NCI-H1105 (cell line): ENCODE measurements around the gene TUB.

Source experiments
- DNase-seq: peaks from one replicate; lab custom pipeline; 2025; lab: John Stamatoyannopoulos, UW

Gene TUB

DNA sequence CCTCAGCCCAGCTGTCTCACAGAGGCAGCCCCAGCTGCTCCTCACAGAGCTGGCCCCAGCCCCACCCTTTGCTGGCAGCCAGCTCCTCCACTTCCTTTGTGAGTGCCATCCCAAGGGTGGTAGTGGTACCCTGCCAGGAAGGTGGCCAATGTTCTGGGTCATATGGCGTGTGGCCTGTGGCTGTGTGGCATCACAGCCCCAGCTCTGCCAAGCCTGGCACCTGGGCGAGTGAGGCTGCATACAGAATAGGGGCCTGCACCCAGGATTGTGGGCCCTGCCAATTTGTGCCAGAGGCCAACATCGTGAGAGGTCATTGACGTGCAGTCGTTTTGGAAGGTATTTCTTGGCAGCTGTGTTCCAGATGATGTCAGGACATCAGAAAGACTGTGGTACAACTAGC lies 10.7 kb downstream of the TUB start:
- no peak for DNase-seq

- DNase-seq, result peak; percentile 37
These were observed 11.8 kb downstream of the TUB start for GRCh38 chr11:8092587-8093424.

DNA sequence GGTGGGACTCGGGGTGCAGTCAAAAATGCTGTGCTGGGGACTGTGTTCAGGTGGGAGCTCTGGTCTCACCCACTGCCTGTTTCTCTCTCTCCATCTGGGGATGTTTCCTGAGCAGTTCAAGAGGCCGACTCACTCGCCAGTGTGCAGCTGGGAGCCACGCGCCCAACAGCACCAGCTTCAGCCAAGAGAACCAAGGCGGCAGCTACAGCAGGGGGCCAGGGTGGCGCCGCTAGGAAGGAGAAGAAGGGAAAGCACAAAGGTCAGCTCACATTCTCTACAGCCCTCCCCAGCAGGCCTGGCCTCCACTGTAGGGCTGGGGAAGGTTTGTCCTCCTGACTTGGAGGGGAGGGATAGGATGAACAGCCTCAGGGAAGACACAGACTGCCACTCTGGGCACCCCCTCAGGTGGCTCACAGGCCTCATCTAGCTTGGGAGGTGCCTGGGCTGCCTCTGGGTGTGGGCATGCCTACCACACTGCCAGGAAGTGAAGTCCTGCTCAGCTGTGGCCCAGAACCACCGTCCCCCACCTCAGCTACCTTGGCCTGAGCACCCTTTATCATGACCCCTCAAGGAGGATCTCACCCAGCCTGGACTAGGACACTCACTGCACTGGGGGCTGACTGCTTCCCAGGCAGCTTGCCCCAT lies 13.0 kb downstream of the TUB start:
- no peak for DNase-seq

DNA sequence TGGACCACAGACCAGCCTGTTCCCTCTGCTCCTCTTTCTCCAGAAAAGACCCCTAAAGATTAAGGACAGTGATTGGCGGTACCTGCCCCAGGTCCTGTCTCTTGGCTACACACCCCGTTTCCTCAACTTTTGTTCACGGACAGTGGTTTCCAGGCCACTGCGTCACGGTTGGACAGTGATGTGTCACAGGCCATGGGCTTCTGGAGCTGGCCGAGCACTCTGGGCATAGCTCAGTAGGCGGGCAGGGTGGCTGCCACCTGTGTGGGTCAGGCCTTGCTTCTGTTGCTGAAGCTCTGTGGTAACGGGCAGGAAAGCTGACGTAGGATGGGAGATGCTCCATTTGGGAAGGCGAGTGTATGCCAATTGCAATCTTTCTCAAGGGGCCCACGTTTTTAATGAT lies 13.6 kb downstream of the TUB start:
- no peak for DNase-seq

- DNase-seq, result no peak
These were observed 14.4 kb downstream of the TUB start for GRCh38 chr11:8095371-8095770.

DNA sequence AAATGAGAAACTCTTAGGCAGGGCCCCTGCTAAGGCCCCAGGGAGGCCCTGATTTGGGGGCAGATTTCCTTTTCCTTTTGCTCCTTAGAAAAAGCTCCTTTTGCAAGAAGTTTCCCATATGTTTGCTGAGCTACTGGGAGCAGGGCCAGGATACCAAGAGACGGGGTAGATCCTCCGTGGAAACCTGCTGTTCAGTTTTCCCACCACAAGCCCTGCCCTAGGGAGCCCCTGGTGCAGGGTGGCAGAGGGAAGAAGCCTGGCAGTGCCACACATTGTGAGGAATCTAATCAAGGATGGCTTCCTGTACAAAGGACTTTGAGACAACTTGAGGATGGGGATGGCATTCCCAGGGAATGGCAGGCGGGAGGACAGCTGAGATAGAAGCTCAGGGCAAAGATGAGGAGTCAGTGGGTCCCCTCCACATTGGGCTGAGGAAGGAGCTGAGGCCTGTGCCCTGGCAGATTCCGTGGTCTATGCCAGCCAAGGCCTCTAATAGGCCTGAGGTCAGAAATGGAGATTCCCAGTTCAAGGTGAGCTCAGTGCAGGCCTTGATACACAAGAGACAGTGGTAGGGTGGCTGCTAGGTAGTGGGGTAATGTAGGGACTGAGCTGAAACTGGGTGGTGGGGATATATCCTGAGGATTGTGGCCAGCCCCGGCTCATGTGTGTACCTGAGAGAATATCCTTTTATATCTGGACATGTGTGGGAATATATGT lies 15.0 kb downstream of the TUB start:
- no peak for DNase-seq

DNA sequence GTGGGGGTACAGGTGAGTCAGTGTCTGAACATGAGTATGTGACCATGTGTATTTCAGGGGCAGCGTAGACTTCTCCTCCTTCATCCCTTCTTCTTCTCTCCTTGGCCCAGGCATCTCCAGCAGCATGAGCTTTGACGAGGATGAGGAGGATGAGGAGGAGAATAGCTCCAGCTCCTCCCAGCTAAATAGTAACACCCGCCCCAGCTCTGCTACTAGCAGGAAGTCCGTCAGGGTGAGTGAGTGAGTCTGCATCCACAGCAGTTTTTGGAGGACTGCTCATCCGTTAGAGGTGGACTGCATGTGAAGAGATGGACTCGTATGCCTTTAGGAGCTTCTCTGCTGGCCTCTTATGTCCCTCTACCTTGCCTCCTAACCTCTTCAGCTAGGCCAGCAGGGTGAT lies 15.6 kb downstream of the TUB start:
- DNase-seq, result no peak

DNA sequence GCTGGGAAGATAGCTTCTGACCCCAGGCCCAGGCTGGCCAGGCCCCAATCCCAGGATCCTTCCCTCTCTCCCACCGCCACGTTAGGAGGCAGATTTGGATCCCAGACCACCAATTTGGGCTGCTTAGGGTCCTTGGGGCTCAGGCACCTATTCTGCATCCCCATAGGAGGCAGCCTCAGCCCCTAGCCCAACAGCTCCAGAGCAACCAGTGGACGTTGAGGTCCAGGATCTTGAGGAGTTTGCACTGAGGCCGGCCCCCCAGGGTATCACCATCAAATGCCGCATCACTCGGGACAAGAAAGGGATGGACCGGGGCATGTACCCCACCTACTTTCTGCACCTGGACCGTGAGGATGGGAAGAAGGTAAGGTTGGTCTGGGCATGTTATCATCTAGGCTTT lies 16.1 kb downstream of the TUB start:
- no peak for DNase-seq

GRCh38 chr11:8097468-8097867 lies 16.5 kb downstream of the TUB start:
- no peak for DNase-seq

- no peak for DNase-seq
These were observed 16.9 kb downstream of the TUB start for GRCh38 chr11:8097926-8098325.

- no peak for DNase-seq
These were observed 17.4 kb downstream of the TUB start for GRCh38 chr11:8098361-8098760.

- DNase-seq, result no peak
These were observed 17.9 kb downstream of the TUB start for GRCh38 chr11:8098879-8099278.

GRCh38 chr11:8099291-8099899 lies 18.4 kb downstream of the TUB start:
- DNase-seq, result peak; percentile 54

DNA sequence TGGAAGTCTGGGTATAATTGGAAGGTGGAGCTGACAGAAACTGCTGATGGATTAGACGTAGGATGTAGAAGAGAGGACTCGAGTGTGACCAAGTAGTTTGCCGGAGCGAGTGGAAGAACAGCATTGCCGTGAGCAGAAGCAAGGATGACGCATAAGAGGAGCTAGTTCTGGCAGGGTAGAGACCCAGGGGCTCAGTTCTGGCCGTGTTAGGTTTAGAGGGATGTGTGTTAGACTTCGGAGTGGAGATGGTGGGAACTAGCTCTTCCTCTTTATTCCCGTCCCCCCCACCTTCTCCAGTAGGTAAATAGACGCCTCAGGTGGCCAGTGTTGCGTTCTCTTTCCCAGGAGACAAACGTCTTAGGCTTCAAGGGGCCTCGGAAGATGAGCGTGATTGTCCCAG lies 19.1 kb downstream of the TUB start:
- no peak for DNase-seq

- no peak for DNase-seq
These were observed 19.6 kb downstream of the TUB start for GRCh38 chr11:8100605-8101004.

DNA sequence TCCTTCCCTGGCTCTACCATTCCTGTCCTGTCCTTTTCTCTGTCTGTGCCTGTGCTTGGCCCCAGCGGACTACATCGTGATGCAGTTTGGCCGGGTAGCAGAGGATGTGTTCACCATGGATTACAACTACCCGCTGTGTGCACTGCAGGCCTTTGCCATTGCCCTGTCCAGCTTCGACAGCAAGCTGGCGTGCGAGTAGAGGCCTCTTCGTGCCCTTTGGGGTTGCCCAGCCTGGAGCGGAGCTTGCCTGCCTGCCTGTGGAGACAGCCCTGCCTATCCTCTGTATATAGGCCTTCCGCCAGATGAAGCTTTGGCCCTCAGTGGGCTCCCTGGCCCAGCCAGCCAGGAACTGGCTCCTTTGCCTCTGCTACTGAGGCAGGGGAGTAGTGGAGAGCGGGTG lies 20.4 kb downstream of the TUB start:
- no peak for DNase-seq

DNA sequence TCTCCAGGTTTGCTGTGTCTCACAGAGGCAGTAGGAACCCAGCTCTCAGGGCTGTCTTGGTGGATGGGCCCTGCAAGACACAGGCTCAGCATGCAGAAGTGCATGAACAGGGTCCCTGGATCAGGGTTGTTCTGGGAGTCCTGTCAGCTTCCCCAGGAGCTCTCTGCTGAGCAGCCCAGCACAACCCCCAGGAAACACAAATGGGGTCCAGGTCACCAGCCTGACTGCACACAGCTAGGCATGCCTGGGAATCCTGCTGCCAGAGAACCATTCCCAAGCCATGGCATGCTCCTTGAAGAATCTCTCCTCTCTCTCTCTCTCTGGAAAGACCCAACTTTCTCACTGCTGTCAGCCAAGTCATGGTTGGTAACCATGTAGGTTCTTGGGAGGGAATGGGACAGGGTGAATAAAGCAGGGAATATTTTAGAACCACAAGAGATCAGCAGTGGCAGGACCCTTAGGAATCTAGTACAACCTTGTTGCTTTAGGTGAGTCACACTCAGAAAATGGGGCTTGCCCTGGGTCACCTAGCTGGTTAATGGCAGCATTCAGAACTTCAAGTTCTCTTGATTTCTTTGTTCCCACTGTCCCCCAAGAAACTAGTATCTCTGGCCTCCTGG lies 21.4 kb downstream of the TUB start:
- no peak for DNase-seq

GRCh38 chr11:8102965-8103364 lies 22.0 kb downstream of the TUB start:
- no peak for DNase-seq

- no peak for DNase-seq
These were observed 22.9 kb downstream of the TUB start for GRCh38 chr11:8103909-8104308.

- no peak for DNase-seq
These were observed 24.1 kb downstream of the TUB start for GRCh38 chr11:8105133-8105532.

GRCh38 chr11:8105666-8106065 lies 24.7 kb downstream of the TUB start:
- DNase-seq, result no peak

GRCh38 chr11:8106679-8107078 lies 25.7 kb downstream of the TUB start:
- no peak for DNase-seq
